Stimulated activated naive CD8-positive, alpha-beta T cell treated with anti-CD3 and anti-CD28 coated beads, Interleukin-15, Interleukin-2, amounts not matched to agents 100 ng/mL and 50 ng/mL, for 24 hours (primary cell): ENCODE measurements around the gene MRPS33.
"Not testable (repeated sequence)": the region's sequence is repeated elsewhere in the genome, so short reads cannot be mapped to it uniquely, and the experiment has no call there.

ENCODE experiments used
- H3K27ac Mint-ChIP-seq: one replicate; pipeline ENCODE4 v1.8.0; 2021; ENCODE audit warnings: mild to moderate bottlenecking, mixed read lengths
- H3K27me3 Mint-ChIP-seq: one replicate; pipeline ENCODE4 v1.8.0; 2021; ENCODE audit warnings: mixed read lengths
- H3K36me3 Mint-ChIP-seq: one replicate; pipeline ENCODE4 v1.8.0; 2021; ENCODE audit warnings: low read depth, mixed read lengths
- H3K4me1 Mint-ChIP-seq: one replicate; pipeline ENCODE4 v1.8.0; 2021; ENCODE audit warnings: low read depth, mixed read lengths
- H3K4me3 Mint-ChIP-seq: one replicate; pipeline ENCODE4 v1.8.0; 2021; ENCODE audit warnings: mild to moderate bottlenecking, mixed read lengths
- H3K9me3 Mint-ChIP-seq: one replicate; pipeline ENCODE4 v1.8.0; 2021; ENCODE audit warnings: mixed read lengths

Gene MRPS33

GRCh38 chr7:140990193-140990962 lies 24.4 kb downstream of the MRPS33 start:
- Mint-ChIP-seq H3K36me3 (no peaks in the 10 kb centered on the region), H3K27me3 (no peaks in the 10 kb centered on the region), H3K9me3 (no peaks in the 10 kb centered on the region), H3K4me1 (no peaks in the 10 kb centered on the region), H3K27ac (no peak overlapping the region), H3K4me3 (no peak overlapping the region)

- no peak overlapping the region for H3K4me3 Mint-ChIP-seq
- no peaks in the 10 kb centered on the region for H3K4me1 Mint-ChIP-seq
- H3K9me3 Mint-ChIP-seq, result no peaks in the 10 kb centered on the region
- no peaks in the 10 kb centered on the region for H3K27me3 Mint-ChIP-seq
- H3K27ac Mint-ChIP-seq, result no peak overlapping the region
- no peaks in the 10 kb centered on the region for H3K36me3 Mint-ChIP-seq
Measured at GRCh38 chr7:140989068-140989467, 25.7 kb downstream of the MRPS33 start.

GRCh38 chr7:140983802-140984201 lies 30.9 kb downstream of the MRPS33 start:
- Mint-ChIP-seq H3K27ac (no peak overlapping the region), H3K36me3 (no peaks in the 10 kb centered on the region), H3K27me3 (peaks cover 13% of the 10 kb centered on the region), H3K4me1 (no peaks in the 10 kb centered on the region), H3K9me3 (no peaks in the 10 kb centered on the region), H3K4me3 (no peak overlapping the region)

- no peaks in the 10 kb centered on the region for H3K36me3 Mint-ChIP-seq
- H3K4me1 Mint-ChIP-seq, result no peaks in the 10 kb centered on the region
- no peak overlapping the region for H3K27ac Mint-ChIP-seq
- no peaks in the 10 kb centered on the region for H3K9me3 Mint-ChIP-seq
- peaks cover 13% of the 10 kb centered on the region for H3K27me3 Mint-ChIP-seq
- H3K4me3 Mint-ChIP-seq, result no peak overlapping the region
Measured at GRCh38 chr7:140982508-140982907, 32.2 kb downstream of the MRPS33 start.

- no peak overlapping the region for H3K4me3 Mint-ChIP-seq
- no peaks in the 10 kb centered on the region for H3K9me3 Mint-ChIP-seq
- H3K27ac Mint-ChIP-seq, result no peak overlapping the region
- H3K4me1 Mint-ChIP-seq, result no peaks in the 10 kb centered on the region
- H3K36me3 Mint-ChIP-seq, result no peaks in the 10 kb centered on the region
- peaks cover 13% of the 10 kb centered on the region for H3K27me3 Mint-ChIP-seq
Measured at GRCh38 chr7:140981951-140982350, 32.8 kb downstream of the MRPS33 start.

- Mint-ChIP-seq H3K4me3 (no peak overlapping the region), H3K4me1 (no peaks in the 10 kb centered on the region), H3K9me3 (no peaks in the 10 kb centered on the region)
Measured at GRCh38 chr7:140977741-140978140, 37.0 kb downstream of the MRPS33 start.

GRCh38 chr7:140972876-140973829 lies 41.6 kb downstream of the MRPS33 start:
- Mint-ChIP-seq H3K36me3 (no peaks in the 10 kb centered on the region), H3K4me1 (no peaks in the 10 kb centered on the region), H3K9me3 (no peaks in the 10 kb centered on the region), H3K27me3 (no peaks in the 10 kb centered on the region), H3K4me3 (no peak overlapping the region), H3K27ac (no peak overlapping the region)

More at GRCh38 chr7:140977741-140978140, 37.0 kb downstream of the MRPS33 start:
- Mint-ChIP-seq H3K27me3 (peaks cover 13% of the 10 kb centered on the region), H3K36me3 (no peaks in the 10 kb centered on the region), H3K27ac (no peak overlapping the region)

- no peak overlapping the region for H3K4me3 Mint-ChIP-seq
- no peaks in the 10 kb centered on the region for H3K27me3 Mint-ChIP-seq
- no peaks in the 10 kb centered on the region for H3K4me1 Mint-ChIP-seq
- no peaks in the 10 kb centered on the region for H3K36me3 Mint-ChIP-seq
- no peak overlapping the region for H3K27ac Mint-ChIP-seq
- H3K9me3 Mint-ChIP-seq, result no peaks in the 10 kb centered on the region
Measured at GRCh38 chr7:140972344-140972743, 42.4 kb downstream of the MRPS33 start.

- H3K27ac Mint-ChIP-seq, result no peak overlapping the region
Measured at GRCh38 chr7:140967438-140967837, 47.3 kb downstream of the MRPS33 start.

GRCh38 chr7:140966561-140967233 lies 48.1 kb downstream of the MRPS33 start:
- no peaks in the 10 kb centered on the region for H3K9me3 Mint-ChIP-seq
- no peaks in the 10 kb centered on the region for H3K36me3 Mint-ChIP-seq
- H3K4me3 Mint-ChIP-seq, result no peak overlapping the region
- no peaks in the 10 kb centered on the region for H3K27me3 Mint-ChIP-seq
- no peaks in the 10 kb centered on the region for H3K4me1 Mint-ChIP-seq
- H3K27ac Mint-ChIP-seq, result no peak overlapping the region

More at GRCh38 chr7:140967438-140967837, 47.3 kb downstream of the MRPS33 start:
- Mint-ChIP-seq H3K9me3 (no peaks in the 10 kb centered on the region), H3K4me3 (no peak overlapping the region), H3K27me3 (no peaks in the 10 kb centered on the region), H3K36me3 (no peaks in the 10 kb centered on the region), H3K4me1 (no peaks in the 10 kb centered on the region)

GRCh38 chr7:140961117-140961516 lies 53.6 kb downstream of the MRPS33 start:
- H3K4me3 Mint-ChIP-seq, result no peak overlapping the region
- H3K4me1 Mint-ChIP-seq, result no peaks in the 10 kb centered on the region
- H3K36me3 Mint-ChIP-seq, result no peaks in the 10 kb centered on the region
- no peak overlapping the region for H3K27ac Mint-ChIP-seq
- H3K27me3 Mint-ChIP-seq, result no peaks in the 10 kb centered on the region
- no peaks in the 10 kb centered on the region for H3K9me3 Mint-ChIP-seq

GRCh38 chr7:140956997-140957396 lies 57.8 kb downstream of the MRPS33 start:
- not testable (repeated sequence) for H3K27ac Mint-ChIP-seq, H3K4me3 Mint-ChIP-seq, H3K4me1 Mint-ChIP-seq

More at GRCh38 chr7:140956997-140957396, 57.8 kb downstream of the MRPS33 start:
- H3K36me3 Mint-ChIP-seq, H3K27me3 Mint-ChIP-seq, H3K9me3 Mint-ChIP-seq: not testable (repeated sequence)
